Ascending aorta (tissue), 2 donors: ENCODE data around the gene LTBP1. TPM values are rescaled to one million over a fixed set of nuclear protein-coding genes. Genes with fewer than 3 reads are reported as not detected.
A peak's percentile ranks its signal among the peaks of the same experiment; 100 is the strongest.

Experiments
- DNase-seq, 2 donors: peaks; one replicate each; pipeline ENCODE4 v3.0.0-alpha.2; 2019; ENCODE audit warnings: low spot score in 2 of 2
- H3K27ac ChIP-seq, 2 donors: fragments of 200-600 bp; sonication (generic); one replicate each; pipeline ENCODE4 v1.5.1; 2016 to 2017; ENCODE audit warnings: mild to moderate bottlenecking in 1 of 2
- H3K27me3 ChIP-seq: fragments of 200-600 bp; sonication (generic); one replicate; pipeline ENCODE4 v1.5.1; 2017
- H3K36me3 ChIP-seq, 2 donors: fragments of 200-600 bp; sonication (generic); one replicate each; pipeline ENCODE4 v1.5.1; 2016
- H3K4me1 ChIP-seq, 2 donors: fragments of 200-600 bp; sonication (generic); one replicate each; pipeline ENCODE4 v1.5.1; 2016 to 2017; ENCODE audit warnings: mild to moderate bottlenecking in 1 of 2
- H3K4me3 ChIP-seq, 2 donors: fragments of 200-600 bp; sonication (generic); one replicate each; pipeline ENCODE4 v1.5.1; 2016 to 2017; ENCODE audit warnings: mild to moderate bottlenecking in 1 of 2
- H3K9me3 ChIP-seq, 2 donors: fragments of 200-600 bp; sonication (generic); one replicate each; pipeline ENCODE4 v1.5.1; 2016
- intact Hi-C: fragments of 100-400 bp; cut with DNase I; formaldehyde crosslinking; loops from one replicate; pipeline ENCODE4 v1.15.1; 2023
- total RNA-seq: library from RNA; depleted of rRNA; stranded (reverse); fragments of >200 nt; gene quantifications from one replicate; pipeline ENCODE4 v1.1.0, GENCODE V29; 2016
- TF ChIP-seq, protein P1 (sequence below), 3 experiments: fragments of 200-600 bp in 2 of 3; fragments of 450-650 bp in 1 of 3; sonication (generic) in 2 of 3; IDR thresholded peaks; one replicate each; pipeline ENCODE4 v1.5.1; 2016 to 2019; ENCODE audit warnings: antibody characterized with exemption in 3 of 3, mild to moderate bottlenecking in 1 of 3, moderate library complexity in 1 of 3

Gene LTBP1
- total RNA-seq, 1 donor from 2014 or later = 295 TPM

- H3K27ac ChIP-seq = no peak overlapping the region
- H3K4me1 ChIP-seq = peaks cover 0 to 8% of the 10 kb centered on the region in 2 donors
- H3K4me3 ChIP-seq = no peak overlapping the region
- H3K9me3 ChIP-seq = no peaks in the 10 kb centered on the region
- H3K27me3 ChIP-seq = no peaks in the 10 kb centered on the region
- no peak for DNase-seq
- intact Hi-C loops = no loop called here
- TF ChIP-seq, protein P1, sequence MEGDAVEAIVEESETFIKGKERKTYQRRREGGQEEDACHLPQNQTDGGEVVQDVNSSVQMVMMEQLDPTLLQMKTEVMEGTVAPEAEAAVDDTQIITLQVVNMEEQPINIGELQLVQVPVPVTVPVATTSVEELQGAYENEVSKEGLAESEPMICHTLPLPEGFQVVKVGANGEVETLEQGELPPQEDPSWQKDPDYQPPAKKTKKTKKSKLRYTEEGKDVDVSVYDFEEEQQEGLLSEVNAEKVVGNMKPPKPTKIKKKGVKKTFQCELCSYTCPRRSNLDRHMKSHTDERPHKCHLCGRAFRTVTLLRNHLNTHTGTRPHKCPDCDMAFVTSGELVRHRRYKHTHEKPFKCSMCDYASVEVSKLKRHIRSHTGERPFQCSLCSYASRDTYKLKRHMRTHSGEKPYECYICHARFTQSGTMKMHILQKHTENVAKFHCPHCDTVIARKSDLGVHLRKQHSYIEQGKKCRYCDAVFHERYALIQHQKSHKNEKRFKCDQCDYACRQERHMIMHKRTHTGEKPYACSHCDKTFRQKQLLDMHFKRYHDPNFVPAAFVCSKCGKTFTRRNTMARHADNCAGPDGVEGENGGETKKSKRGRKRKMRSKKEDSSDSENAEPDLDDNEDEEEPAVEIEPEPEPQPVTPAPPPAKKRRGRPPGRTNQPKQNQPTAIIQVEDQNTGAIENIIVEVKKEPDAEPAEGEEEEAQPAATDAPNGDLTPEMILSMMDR (IDR thresholded peaks at IDR 0.05) = no peak
- peaks cover 3 to 44% of the 10 kb centered on the region in 2 donors for H3K36me3 ChIP-seq
Measured at GRCh38 chr2:33344230-33344629, 397.5 kb downstream of the LTBP1 start.

DNA sequence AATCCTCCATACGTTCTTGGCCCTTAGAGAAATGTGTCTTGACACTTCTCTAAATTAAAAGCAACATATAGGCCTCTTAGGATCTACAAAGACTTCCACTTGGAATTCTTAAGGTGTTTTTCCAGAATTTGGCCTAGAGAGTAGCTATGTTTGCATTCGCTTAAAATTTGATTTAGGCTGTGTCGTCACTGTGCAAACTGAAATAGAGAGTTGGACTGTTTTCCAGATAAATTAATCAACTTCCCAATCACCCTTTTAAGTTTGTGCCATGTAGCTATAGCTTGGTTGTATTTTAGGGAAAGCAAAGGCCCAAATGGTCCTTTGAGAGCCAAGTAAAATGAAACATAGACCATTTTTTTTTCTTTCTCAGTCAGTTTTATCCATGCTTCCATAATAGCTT, 401.1 kb downstream of the LTBP1 start:
- peaks cover 35 to 72% of the 10 kb centered on the region in 2 donors for H3K36me3 ChIP-seq
- intact Hi-C loops = no loop called here
- H3K4me3 ChIP-seq = no peak overlapping the region
- H3K9me3 ChIP-seq = no peaks in the 10 kb centered on the region
- DNase-seq = no peak
- peaks cover 0 to 3% of the 10 kb centered on the region in 2 donors for H3K4me1 ChIP-seq
- H3K27ac ChIP-seq = peak overlapping the region; percentile 22 to 38
- TF ChIP-seq, protein P1 (IDR thresholded peaks at IDR 0.05) = no peak
- no peaks in the 10 kb centered on the region for H3K27me3 ChIP-seq

DNA sequence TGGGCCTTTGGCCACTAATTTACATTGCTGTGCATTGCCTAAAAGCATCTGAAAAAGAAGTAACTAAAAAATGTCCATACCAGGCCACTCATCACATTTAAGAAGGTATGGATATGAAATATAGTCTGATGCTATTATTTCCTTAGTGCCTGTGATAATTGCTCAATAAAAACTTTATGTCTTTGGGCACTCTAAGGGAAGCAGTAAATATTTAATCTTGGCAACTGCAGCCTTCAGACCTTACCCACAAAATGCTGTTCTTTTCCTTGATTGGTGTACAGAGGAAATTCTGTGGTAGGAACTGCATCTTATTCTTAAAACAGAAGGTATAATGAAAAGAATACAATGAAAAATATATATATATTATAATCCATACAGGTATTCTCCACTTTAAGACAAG, 403.9 kb downstream of the LTBP1 start:
- TF ChIP-seq, protein P1 (IDR thresholded peaks at IDR 0.05) = no peak
- DNase-seq = no peak
- H3K36me3 ChIP-seq = peaks cover 46 to 81% of the 10 kb centered on the region in 2 donors
- peak overlapping the region in 1 of 2 donors; percentile 5 for H3K27ac ChIP-seq
- H3K4me3 ChIP-seq = no peak overlapping the region
- H3K27me3 ChIP-seq = no peaks in the 10 kb centered on the region
- intact Hi-C loops = no loop called here
- peaks cover 0 to 3% of the 10 kb centered on the region in 2 donors for H3K4me1 ChIP-seq
- no peaks in the 10 kb centered on the region for H3K9me3 ChIP-seq

- H3K36me3 ChIP-seq = peaks cover 51 to 93% of the 10 kb centered on the region in 2 donors
- intact Hi-C loops = no loop called here
- peaks cover 0 to 3% of the 10 kb centered on the region in 2 donors for H3K4me1 ChIP-seq
- H3K27me3 ChIP-seq = no peaks in the 10 kb centered on the region
- H3K4me3 ChIP-seq = no peak overlapping the region
- H3K9me3 ChIP-seq = no peaks in the 10 kb centered on the region
- TF ChIP-seq, protein P1 (IDR thresholded peaks at IDR 0.05) = no peak
- no peak overlapping the region for H3K27ac ChIP-seq
- DNase-seq = no peak
Measured at GRCh38 chr2:33351781-33352180, 405.0 kb downstream of the LTBP1 start.

GRCh38 chr2:33354981-33355380, 408.2 kb downstream of the LTBP1 start:
- DNase-seq = no peak
- peaks cover 0 to 3% of the 10 kb centered on the region in 2 donors for H3K4me1 ChIP-seq
- no peaks in the 10 kb centered on the region for H3K27me3 ChIP-seq
- H3K36me3 ChIP-seq = peaks cover 41 to 78% of the 10 kb centered on the region in 2 donors
- intact Hi-C loops = no loop called here
- H3K4me3 ChIP-seq = no peak overlapping the region
- H3K27ac ChIP-seq = no peak overlapping the region
- TF ChIP-seq, protein P1 (IDR thresholded peaks at IDR 0.05) = no peak
- no peaks in the 10 kb centered on the region for H3K9me3 ChIP-seq

GRCh38 chr2:33358878-33359277, 412.1 kb downstream of the LTBP1 start:
- Histone ChIP-seq H3K36me3 (peaks cover 14 to 53% of the 10 kb centered on the region in 2 donors), H3K27me3 (no peaks in the 10 kb centered on the region), H3K4me1 (peaks cover 0 to 5% of the 10 kb centered on the region in 2 donors), H3K4me3 (no peak overlapping the region), H3K27ac (peak overlapping the region; percentile 34 to 50), H3K9me3 (no peaks in the 10 kb centered on the region)
- no peak for DNase-seq
- TF ChIP-seq, protein P1 (IDR thresholded peaks at IDR 0.05) = no peak
- intact Hi-C loops = no loop called here
